Activated CD4-positive, alpha-beta T cell treated with anti-CD3 and anti-CD28 coated beads, Interleukin-2, Interleukin-6, amounts not matched to agents 100 ng/mL and 50 ng/mL, durations not matched to agents 16 hours and 8 hours (primary cell): ENCODE measurements around the gene ODF2L.

ENCODE experiments used
- DNase-seq: peaks from one replicate; pipeline ENCODE4 v3.0.0-alpha.2; 2020

The ODF2L gene

DNA sequence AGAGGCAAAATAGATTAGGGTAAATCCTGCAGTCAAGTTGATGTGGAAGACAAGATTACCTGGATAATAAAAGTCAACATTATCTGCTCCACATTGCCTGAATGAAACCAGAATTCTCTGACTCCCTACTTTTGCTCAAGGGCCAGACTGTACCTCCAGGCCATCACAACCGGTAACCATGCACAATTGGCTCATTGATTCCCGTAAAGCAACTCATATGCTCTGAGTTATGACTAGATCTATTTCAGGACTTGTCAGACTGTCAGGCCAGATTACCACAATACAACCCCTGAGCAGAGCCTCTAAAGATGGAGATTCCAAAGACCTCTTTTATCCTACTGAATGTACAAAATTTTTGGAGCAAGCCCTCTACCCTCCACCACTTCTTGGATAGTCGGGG is 90.4 kb downstream of the ODF2L start:
- DNase-seq = no peak

DNA sequence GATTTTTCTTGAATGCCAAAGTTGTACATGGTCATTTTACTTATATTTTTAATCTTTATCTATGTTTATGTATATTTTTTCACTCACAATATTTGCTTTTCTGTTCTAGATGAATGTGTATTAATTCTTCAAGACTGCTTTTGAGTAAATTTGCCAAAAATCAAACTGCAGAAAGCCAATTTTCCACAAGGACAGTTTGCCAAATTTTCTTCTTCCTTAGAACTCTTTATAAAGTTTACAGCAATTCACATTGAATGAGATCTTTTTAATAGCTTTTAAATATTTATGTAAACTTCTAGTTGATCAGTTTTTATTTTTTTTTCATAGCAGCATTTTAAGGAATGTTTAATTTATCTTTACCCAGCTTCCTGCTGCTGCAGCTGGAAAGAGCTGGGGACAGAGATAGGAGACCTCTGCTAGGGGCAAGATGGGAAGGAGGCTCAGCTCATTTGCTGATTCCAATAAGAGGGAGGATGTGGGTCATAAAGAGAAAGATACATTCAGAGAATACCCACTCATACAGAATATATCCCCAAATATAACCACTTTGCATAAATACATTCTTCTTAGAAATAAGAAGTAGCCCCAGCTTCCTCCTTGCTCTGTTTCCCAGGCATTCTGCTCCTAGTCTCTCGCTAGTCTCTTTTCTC is 93.0 kb downstream of the ODF2L start:
- no peak for DNase-seq
